Sigmoid colon (tissue), 4 donors: ENCODE results near the gene SEMA6C.

Experiments used
- EP300 ChIP-seq, 4 donors: sonication (generic); formaldehyde crosslinking; IDR thresholded peaks; one replicate each; pipeline ENCODE4 v1.6.1; 2017; ENCODE audit warnings: antibody characterized with exemption in 4 of 4
- TF ChIP-seq, protein P1 (sequence below), 4 experiments: fragments of 450-650 bp in 3 of 4; fragments of 200-600 bp in 1 of 4; IDR thresholded peaks; one replicate each; pipeline ENCODE4 v1.5.1; 2016 to 2019; ENCODE audit warnings: antibody characterized with exemption in 4 of 4, mild to moderate bottlenecking in 3 of 4, moderate library complexity in 2 of 4

GRCh38 chr1:151146072-151146411, 389 bp downstream of the SEMA6C start:
- TF ChIP-seq, protein P1, sequence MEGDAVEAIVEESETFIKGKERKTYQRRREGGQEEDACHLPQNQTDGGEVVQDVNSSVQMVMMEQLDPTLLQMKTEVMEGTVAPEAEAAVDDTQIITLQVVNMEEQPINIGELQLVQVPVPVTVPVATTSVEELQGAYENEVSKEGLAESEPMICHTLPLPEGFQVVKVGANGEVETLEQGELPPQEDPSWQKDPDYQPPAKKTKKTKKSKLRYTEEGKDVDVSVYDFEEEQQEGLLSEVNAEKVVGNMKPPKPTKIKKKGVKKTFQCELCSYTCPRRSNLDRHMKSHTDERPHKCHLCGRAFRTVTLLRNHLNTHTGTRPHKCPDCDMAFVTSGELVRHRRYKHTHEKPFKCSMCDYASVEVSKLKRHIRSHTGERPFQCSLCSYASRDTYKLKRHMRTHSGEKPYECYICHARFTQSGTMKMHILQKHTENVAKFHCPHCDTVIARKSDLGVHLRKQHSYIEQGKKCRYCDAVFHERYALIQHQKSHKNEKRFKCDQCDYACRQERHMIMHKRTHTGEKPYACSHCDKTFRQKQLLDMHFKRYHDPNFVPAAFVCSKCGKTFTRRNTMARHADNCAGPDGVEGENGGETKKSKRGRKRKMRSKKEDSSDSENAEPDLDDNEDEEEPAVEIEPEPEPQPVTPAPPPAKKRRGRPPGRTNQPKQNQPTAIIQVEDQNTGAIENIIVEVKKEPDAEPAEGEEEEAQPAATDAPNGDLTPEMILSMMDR (IDR thresholded peaks at IDR 0.05), result no peak
- no peak for TF ChIP-seq EP300 (IDR thresholded peaks at IDR 0.05)
